Cardiac fibroblast (primary cell): ENCODE results near the gene EFNA3.

Experiments
- DNase-seq, 2 donors: peaks; one replicate each; pipeline versions ENCODE4 v3.0.0 to v3.0.0-alpha.2; 2010; ENCODE audit warnings: low read depth in 2 of 2
- H3K4me3 ChIP-seq, 2 donors: replicated peaks in 1 of 2; 1 replicate in 1 of 2; 2 replicates in 1 of 2; pipeline ENCODE4 v1.5.1; 2011; ENCODE audit warnings: low read depth in 2 of 2, low read length in 2 of 2, mild to moderate bottlenecking in 2 of 2, moderate library complexity in 1 of 2
- CTCF ChIP-seq: IDR thresholded peaks from one replicate; pipeline ENCODE4 v1.5.1; 2011; ENCODE audit warnings: low read depth, mild to moderate bottlenecking, low read length, inconsistent platforms

Gene EFNA3

DNA sequence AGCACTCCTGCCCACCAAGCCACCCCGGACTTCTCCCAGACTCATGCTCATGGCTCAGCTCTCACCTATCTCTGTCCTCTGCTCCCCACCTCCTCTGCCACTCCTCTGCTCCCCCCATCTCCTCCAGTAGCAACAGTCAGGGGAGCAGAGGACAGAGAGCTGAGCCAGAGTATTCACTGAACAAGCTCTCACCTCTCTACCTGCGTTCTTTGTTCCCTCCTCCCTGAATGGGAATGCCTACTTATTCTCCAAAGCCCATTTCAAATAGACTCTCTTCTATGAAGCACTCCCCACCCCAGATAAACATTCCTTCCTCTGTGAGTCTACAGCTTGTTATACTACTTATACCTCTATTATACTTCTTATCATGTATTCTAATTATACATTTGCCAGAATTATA, 42.6 kb downstream of the EFNA3 start:
- no peak for TF ChIP-seq CTCF
- no peak for DNase-seq
- H3K4me3 ChIP-seq, result no peak overlapping the region

DNA sequence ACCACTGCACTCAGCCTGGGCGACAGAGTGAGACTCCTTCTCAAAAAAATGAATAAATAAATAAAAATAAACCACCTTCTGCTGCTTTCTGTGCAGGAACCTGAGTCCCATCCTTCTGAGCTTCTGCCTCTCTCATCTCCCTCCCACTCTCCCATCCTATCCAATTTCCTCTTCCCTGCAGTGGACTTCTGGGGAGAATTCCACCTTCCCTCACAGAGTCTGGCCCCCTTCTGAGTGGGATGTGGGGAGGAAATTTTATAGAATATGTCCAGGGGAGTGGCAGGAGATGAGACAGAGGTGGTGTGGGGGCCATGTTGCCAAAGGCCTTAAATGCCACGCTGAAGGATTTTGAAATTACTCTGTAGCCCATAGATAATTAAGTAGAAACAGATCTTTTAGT, 43.7 kb downstream of the EFNA3 start:
- DNase-seq, result no peak
- TF ChIP-seq CTCF, result no peak
- no peak overlapping the region for H3K4me3 ChIP-seq

GRCh38 chr1:155123801-155124200, 45.2 kb downstream of the EFNA3 start:
- peak in 1 of 2 donors; percentile 40 for DNase-seq
- no peak overlapping the region for H3K4me3 ChIP-seq
- TF ChIP-seq CTCF, result no peak

DNA sequence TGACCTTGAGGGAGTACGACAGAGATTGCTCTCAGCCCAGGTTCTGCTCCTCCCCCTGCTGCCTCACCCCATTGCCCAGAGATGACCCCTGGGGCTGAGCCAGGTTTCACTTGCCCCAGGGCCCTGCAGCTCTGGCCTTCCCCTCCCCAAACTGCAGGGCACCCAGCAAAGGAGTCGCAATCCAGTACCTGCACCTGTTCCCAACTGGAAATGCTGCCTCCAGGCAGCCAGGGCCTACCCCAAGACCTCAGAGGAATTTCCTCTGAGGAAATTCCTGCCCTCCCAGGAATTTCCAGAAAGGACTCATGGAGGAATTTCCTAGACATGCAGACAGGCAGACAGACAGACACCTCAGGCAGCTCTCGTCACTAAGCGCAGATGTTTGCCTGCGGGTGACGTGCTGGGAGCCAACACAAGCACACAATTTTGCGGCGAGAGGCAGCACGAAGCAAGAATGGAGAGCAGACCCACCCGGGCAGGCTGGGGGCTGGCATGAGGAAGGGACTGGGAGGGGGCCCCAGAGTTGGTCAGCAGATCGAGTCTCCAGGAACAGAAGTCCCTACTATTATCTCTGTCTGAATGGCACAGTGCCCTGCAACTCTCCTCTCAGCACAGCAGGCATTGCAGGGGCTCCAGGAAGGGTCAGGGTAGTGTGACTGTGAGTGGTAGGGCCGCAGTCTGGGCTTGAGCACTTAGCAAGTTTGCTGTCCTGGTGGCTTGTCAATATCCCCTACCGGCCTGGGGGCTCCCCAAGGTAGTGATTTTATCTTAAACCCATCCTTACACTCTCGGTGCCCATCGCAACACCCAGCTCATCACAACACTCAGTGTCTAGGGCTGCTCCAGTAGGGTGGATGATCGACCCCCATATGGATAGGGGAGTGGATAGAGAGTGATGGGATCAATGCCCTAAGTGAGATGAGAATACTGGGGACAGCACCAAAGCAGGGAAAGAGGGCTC, 46.1 kb downstream of the EFNA3 start:
- peak; percentile 35 to 45 for DNase-seq
- TF ChIP-seq CTCF, result no peak
- no peak overlapping the region for H3K4me3 ChIP-seq

DNA sequence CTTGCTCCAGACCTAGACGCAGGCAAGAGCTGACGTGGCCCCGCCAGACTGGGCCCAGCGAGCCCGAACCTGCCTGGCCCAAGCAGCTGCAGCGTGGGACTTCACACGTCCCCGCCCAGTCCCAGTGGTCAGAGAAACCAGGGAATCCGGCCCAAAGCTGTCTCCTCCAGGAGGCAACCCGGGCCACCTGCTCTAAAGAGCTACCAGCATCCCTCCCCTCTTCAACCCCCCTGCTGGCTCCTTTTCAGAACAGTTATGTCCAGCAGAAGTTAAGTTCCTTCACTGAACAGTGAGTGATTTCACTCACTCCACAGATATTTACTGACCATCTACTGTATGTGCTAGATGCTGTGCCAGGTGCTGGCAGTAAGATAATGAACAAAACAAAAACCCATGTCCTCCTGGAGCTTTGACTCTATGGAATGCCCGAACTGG, 46.9 kb downstream of the EFNA3 start:
- H3K4me3 ChIP-seq, result no peak overlapping the region
- no peak for TF ChIP-seq CTCF
- no peak for DNase-seq

GRCh38 chr1:155125946-155126555, 47.4 kb downstream of the EFNA3 start:
- H3K4me3 ChIP-seq, result peak overlapping the region; percentile 23 to 55
- no peak for TF ChIP-seq CTCF
- peak; percentile 13 to 57 for DNase-seq
